ENCODE data around the gene EYA2.

DNA sequence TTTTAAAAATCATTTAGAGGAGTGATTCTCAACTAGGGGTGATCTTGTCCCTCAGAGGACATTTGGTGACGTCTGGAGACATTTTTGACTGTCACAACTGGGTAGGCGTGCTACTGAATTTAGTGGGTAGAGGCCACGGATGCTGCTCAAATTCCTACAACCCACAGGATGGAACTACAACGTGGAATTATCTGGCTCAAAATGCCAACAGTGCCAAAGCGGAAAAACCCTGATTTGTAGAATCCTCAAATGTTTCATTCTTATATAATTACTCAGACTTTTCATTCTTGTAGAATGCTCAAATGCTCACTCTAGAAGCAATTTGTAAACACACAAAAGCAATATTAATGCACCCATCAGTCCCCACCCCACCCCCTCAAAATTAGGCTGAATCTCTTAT, 232.1 kb downstream of the EYA2 start:
- TF ChIP-seq CTCF (IDR thresholded peaks at IDR 0.05; ENCODE audit: low read depth, low read length, missing input control) (no peak), REST (IDR thresholded peaks at IDR 0.05) (no peak), RAD21 (IDR thresholded peaks at IDR 0.05) (no peak)
- TF ChIP-seq, protein P1, sequence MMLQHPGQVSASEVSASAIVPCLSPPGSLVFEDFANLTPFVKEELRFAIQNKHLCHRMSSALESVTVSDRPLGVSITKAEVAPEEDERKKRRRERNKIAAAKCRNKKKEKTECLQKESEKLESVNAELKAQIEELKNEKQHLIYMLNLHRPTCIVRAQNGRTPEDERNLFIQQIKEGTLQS (IDR thresholded peaks at IDR 0.05): no peak
